Spleen (tissue), 11 donors: ENCODE results near the gene DAAM2. TPM values are rescaled to one million over a fixed set of nuclear protein-coding genes. Genes with fewer than 3 reads are reported as not detected.

Experiments used
- DNase-seq: peaks from one replicate; pipeline ENCODE4 v3.0.0-alpha.2; 2020
- H3K27ac ChIP-seq, 8 donors: fragments of 200-600 bp; sonication (generic) in 7 of 8; 1 replicate in 4 of 8; 2 replicates in 4 of 8; pipeline versions ENCODE4 v1.5.0 to v1.8.0; 2016 to 2021; ENCODE audit warnings: inconsistent platforms in 4 of 8, mild to moderate bottlenecking in 4 of 8, moderate library complexity in 1 of 8
- H3K27me3 ChIP-seq, 7 donors: fragments of 200-600 bp; sonication (generic) in 6 of 7; replicated peaks in 1 of 7; 1 replicate in 4 of 7; 2 replicates in 3 of 7; pipeline versions ENCODE4 v1.5.0 to v1.8.0; 2016 to 2021; ENCODE audit warnings: inconsistent platforms in 3 of 7, mild to moderate bottlenecking in 1 of 7
- H3K36me3 ChIP-seq, 6 donors: fragments of 200-600 bp; sonication (generic) in 5 of 6; 1 replicate in 4 of 6; 2 replicates in 2 of 6; pipeline versions ENCODE4 v1.5.0 to v1.8.0; 2016 to 2021; ENCODE audit warnings: inconsistent platforms in 2 of 6
- H3K4me1 ChIP-seq, 6 donors: fragments of 200-600 bp; sonication (generic) in 5 of 6; 1 replicate in 3 of 6; 2 replicates in 3 of 6; pipeline versions ENCODE4 v1.5.0 to v1.8.0; 2016 to 2021; ENCODE audit warnings: inconsistent platforms in 3 of 6
- H3K4me3 ChIP-seq, 8 donors: fragments of 200-600 bp; sonication (generic) in 7 of 8; 1 replicate in 4 of 8; 2 replicates in 4 of 8; pipeline versions ENCODE4 v1.5.0 to v1.8.0; 2016 to 2021; ENCODE audit warnings: inconsistent platforms in 4 of 8, mild to moderate bottlenecking in 4 of 8, moderate library complexity in 2 of 8
- H3K9me3 ChIP-seq, 8 donors: fragments of 200-600 bp; sonication (generic) in 7 of 8; 1 replicate in 4 of 8; 2 replicates in 4 of 8; pipeline versions ENCODE4 v1.5.0 to v1.8.0; 2016 to 2021; ENCODE audit warnings: inconsistent platforms in 4 of 8
- POLR2A ChIP-seq, 3 donors: fragments of 450-650 bp; IDR thresholded peaks; one replicate each; pipeline ENCODE4 v1.5.1; 2017; ENCODE audit warnings: antibody characterized with exemption in 3 of 3, mild to moderate bottlenecking in 1 of 3
- POLR2AphosphoS5 ChIP-seq, 3 donors: sonication (generic); formaldehyde crosslinking; IDR thresholded peaks; one replicate each; pipeline ENCODE4 v1.5.1; 2017; ENCODE audit warnings: antibody characterized with exemption in 3 of 3
- WGBS, 5 donors: extraction: QIAGEN DNeasy Blood & Tissue Kit in 3 of 5; methylation state at CpG; one replicate each; pipeline versions ENCODE4 v1.1.5 to v1.1.7; 2013 to 2018; 5-methylcytosine and 5-hydroxymethylcytosine counted together
- intact Hi-C: fragments of 100-400 bp; cut with DNase I; formaldehyde crosslinking; loops from one replicate; pipeline ENCODE4 v1.15.0; 2023; ENCODE audit warnings: low total_unique reads
- polyA plus RNA-seq, 3 donors: library from polyadenylated mRNA; stranded (reverse); fragments of 200-250 nt; gene quantifications; one replicate each; pipeline ENCODE4 v1.2.1, GENCODE V29; 2013
- total RNA-seq, 7 donors: library from RNA; depleted of rRNA in 3 of 7; stranded (reverse); fragments of >200 nt in 3 of 7; fragmentation: NEBNext Ultra II Directional in 4 of 7; extraction: Animal tissue kit (Norgen Biotek cat#: 25700) in 4 of 7; gene quantifications; one replicate each; pipeline versions ENCODE4 v1.1.0 to v1.2.1, GENCODE V29; 2016 to 2021
- TF ChIP-seq, protein P1 (sequence below), 11 experiments: fragments of 200-600 bp in 7 of 11; fragments of 450-650 bp in 4 of 11; sonication (generic) in 4 of 11; IDR thresholded peaks in 8 of 11; conservative IDR thresholded peaks in 3 of 11; 1 replicate in 7 of 11; 2 replicates in 4 of 11; pipeline versions ENCODE4 v1.4.0 to v1.8.0; 2016 to 2021; ENCODE audit warnings: antibody characterized with exemption in 11 of 11, inconsistent platforms in 4 of 11, mild to moderate bottlenecking in 1 of 11
- donor health status: healthy with polysubstance abuse.
- donor health status: DM: no; HTN: no; CAD: no; lungs with moderate emphysema.
- donor health status: DM: no; HTN: no; CAD: no.
- donor health status: Bipolar disorder and iron deficiency.
- donor health status: healthy.
- donor health status: DM: no; HTN: no; CAD: no.
- donor health status: DM: yes; HTN: yes; CAD: no.

DAAM2 gene
- total and polyA plus RNA-seq, 10 donors = 6.0 to 115 (median 73.8) TPM

DNA sequence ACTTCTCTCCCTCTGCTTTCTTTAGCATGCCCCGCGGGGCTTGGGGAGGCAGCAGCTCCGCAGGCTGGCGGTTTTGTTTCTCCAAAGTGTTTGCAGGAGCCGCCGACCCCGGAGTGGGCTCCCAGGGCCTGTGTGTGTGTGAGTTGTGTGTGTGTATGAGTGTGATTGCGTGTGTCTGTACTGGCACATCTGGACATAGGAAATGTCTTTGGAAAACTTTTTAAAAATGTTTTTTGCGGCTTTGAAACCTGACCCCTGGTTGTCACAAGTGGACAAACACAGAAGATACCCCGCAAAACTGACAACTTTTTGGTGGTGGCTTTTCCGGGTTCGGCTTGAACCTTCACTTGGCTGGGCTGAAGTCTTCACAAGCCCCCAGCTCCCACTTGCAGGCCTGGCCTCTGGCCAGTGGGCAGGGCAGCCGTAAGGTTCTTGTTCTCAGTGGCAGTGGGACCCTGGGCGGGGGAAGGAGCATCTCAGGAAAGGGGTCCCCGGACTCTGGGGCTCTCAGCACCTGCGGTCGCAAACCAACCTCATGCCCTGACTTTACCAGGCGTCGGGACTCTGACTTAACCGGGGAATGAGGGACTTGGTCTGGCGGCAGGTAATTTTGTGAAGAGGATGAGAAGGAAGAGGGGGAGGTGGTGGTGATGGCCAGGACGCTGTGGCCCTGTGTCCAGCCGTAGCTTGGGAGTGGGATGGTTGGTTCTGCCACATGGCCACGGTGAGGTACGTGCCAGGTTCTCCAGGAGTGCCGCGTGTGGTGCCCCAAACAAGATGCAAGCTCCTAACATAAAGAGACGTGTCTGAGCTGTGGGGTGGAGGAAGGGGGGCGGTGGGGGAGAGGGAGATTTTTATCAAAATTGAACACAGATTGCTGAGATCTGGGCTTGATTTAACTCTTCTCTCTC lies 619 bp downstream of the DAAM2 start:
- H3K4me3 ChIP-seq = peak overlapping the region; percentile 23 to 69 (median 40)
- no peaks in the 10 kb centered on the region for H3K9me3 ChIP-seq
- H3K4me1 ChIP-seq = peaks cover 0 to 24% (median 10%) of the 10 kb centered on the region in 6 donors
- no peak for DNase-seq
- no peaks in the 10 kb centered on the region for H3K36me3 ChIP-seq
- TF ChIP-seq POLR2AphosphoS5 (IDR thresholded peaks at IDR 0.05) = peak in 1 of 3 donors; percentile 21
- TF ChIP-seq, protein P1, sequence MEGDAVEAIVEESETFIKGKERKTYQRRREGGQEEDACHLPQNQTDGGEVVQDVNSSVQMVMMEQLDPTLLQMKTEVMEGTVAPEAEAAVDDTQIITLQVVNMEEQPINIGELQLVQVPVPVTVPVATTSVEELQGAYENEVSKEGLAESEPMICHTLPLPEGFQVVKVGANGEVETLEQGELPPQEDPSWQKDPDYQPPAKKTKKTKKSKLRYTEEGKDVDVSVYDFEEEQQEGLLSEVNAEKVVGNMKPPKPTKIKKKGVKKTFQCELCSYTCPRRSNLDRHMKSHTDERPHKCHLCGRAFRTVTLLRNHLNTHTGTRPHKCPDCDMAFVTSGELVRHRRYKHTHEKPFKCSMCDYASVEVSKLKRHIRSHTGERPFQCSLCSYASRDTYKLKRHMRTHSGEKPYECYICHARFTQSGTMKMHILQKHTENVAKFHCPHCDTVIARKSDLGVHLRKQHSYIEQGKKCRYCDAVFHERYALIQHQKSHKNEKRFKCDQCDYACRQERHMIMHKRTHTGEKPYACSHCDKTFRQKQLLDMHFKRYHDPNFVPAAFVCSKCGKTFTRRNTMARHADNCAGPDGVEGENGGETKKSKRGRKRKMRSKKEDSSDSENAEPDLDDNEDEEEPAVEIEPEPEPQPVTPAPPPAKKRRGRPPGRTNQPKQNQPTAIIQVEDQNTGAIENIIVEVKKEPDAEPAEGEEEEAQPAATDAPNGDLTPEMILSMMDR (IDR thresholded peaks at IDR 0.05 in 8 of 11, conservative IDR thresholded peaks at IDR 0.05 in 3 of 11) = no peak
- 18 to 28% (median 24%) methylated on average over 28 to 29 of the region's 29 CpGs for WGBS, 5 donors
- intact Hi-C loops = no loop called here
- H3K27me3 ChIP-seq = peaks cover 0 to 67% (median 26%) of the 10 kb centered on the region in 7 donors
- peak overlapping the region in 7 of 8 donors; percentile 72 to 87 (median 79) for H3K27ac ChIP-seq

DNA sequence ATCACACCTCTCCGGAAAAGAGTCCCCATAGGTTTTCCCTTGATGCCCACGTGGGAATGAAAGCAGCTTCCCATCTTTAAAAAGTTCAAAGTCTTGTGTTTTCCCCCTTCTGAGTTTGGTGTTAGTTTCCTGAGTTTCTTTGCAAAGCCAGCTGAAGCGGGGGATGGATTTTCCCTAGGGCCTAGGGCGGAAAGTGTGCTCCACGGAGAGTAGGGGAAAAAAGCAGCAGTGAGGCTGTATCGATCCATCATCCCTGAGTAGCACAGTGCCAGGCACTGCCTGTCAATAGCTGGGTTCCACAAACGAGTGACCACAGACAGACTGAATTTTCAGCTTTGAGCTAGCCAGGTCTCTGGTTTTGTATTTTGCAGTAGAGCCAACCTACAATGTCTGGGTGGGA lies 1.3 kb downstream of the DAAM2 start:
- H3K4me3 ChIP-seq = peak overlapping the region in 7 of 8 donors; percentile 24 to 69 (median 42)
- no peaks in the 10 kb centered on the region for H3K36me3 ChIP-seq
- H3K27ac ChIP-seq = peak overlapping the region in 6 of 8 donors; percentile 72 to 87 (median 80)
- intact Hi-C loops = no loop called here
- no peaks in the 10 kb centered on the region for H3K9me3 ChIP-seq
- 50 to 65% (median 53%) methylated on average over 7 of the region's 7 CpGs for whole genome bisulfite sequencing, 5 donors
- no peak for DNase-seq
- peaks cover 0 to 24% (median 10%) of the 10 kb centered on the region in 6 donors for H3K4me1 ChIP-seq
- peaks cover 0 to 67% (median 26%) of the 10 kb centered on the region in 7 donors for H3K27me3 ChIP-seq
- TF ChIP-seq POLR2AphosphoS5 (IDR thresholded peaks at IDR 0.05) (no peak), POLR2A (IDR thresholded peaks at IDR 0.05) (no peak)
- TF ChIP-seq, protein P1 (IDR thresholded peaks at IDR 0.05 in 8 of 11, conservative IDR thresholded peaks at IDR 0.05 in 3 of 11) = no peak

DNA sequence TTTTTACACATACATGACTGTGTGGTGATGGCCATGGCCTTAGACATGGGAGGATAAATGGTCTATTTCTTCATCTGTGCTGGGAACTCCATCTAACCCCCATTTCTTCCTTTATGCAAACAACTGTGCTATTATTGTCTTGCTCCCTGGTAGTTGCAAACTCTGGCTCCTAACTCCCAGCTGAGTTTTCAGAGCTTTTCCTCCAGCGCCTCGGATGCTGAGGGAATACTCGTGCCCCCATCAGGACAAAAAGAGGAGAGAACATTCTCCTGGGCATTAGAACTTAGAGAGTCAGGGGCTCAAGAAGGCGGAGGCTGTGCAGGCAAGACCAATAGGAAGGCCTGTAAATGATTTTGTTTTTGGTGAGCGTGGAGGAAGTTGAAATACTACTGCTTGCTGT lies 2.1 kb downstream of the DAAM2 start:
- peaks cover 0 to 67% (median 26%) of the 10 kb centered on the region in 7 donors for H3K27me3 ChIP-seq
- peak overlapping the region in 5 of 8 donors; percentile 73 to 87 (median 82) for H3K27ac ChIP-seq
- TF ChIP-seq POLR2A (IDR thresholded peaks at IDR 0.05) (no peak), POLR2AphosphoS5 (IDR thresholded peaks at IDR 0.05) (no peak)
- TF ChIP-seq, protein P1 (IDR thresholded peaks at IDR 0.05 in 8 of 11, conservative IDR thresholded peaks at IDR 0.05 in 3 of 11) = no peak
- H3K4me1 ChIP-seq = peaks cover 0 to 24% (median 10%) of the 10 kb centered on the region in 6 donors
- H3K9me3 ChIP-seq = no peaks in the 10 kb centered on the region
- no peaks in the 10 kb centered on the region for H3K36me3 ChIP-seq
- DNase-seq = no peak
- H3K4me3 ChIP-seq = peak overlapping the region in 5 of 8 donors; percentile 38 to 69 (median 50)
- intact Hi-C loops = no loop called here
- WGBS, 5 donors = 72 to 81% (median 78%) methylated on average over 5 of the region's 5 CpGs

DNA sequence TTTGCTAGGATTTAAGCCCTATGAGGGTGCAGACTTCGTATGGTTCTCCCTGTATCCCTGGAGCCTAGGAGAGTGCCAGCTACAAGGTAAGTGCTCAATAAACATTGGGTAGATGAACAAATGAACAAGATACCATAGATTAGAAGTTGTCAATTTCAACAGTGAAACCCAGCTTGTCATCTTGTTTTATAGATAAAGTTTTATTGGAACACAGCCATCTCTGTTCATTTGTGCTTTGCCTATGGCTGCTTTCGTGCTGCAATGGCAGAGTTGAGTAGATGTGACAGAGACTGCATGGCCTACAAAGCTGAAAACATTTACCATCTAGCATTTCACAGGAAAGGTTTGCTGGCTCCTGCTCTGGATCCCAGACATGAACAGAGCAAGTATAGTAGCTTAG lies 5.6 kb downstream of the DAAM2 start:
- peaks cover 0 to 38% (median 8%) of the 10 kb centered on the region in 7 donors for H3K27me3 ChIP-seq
- intact Hi-C loops = no loop called here
- no peak overlapping the region for H3K27ac ChIP-seq
- 83 to 88% (median 86%) methylated on average over 2 of the region's 2 CpGs for WGBS, 5 donors
- peaks cover 0 to 10% (median 1%) of the 10 kb centered on the region in 6 donors for H3K4me1 ChIP-seq
- DNase-seq = no peak
- H3K9me3 ChIP-seq = no peaks in the 10 kb centered on the region
- no peaks in the 10 kb centered on the region for H3K36me3 ChIP-seq
- no peak overlapping the region for H3K4me3 ChIP-seq
- TF ChIP-seq POLR2A (IDR thresholded peaks at IDR 0.05) (no peak), POLR2AphosphoS5 (IDR thresholded peaks at IDR 0.05) (no peak)
- TF ChIP-seq, protein P1 (IDR thresholded peaks at IDR 0.05 in 8 of 11, conservative IDR thresholded peaks at IDR 0.05 in 3 of 11) = no peak
